Adipocyte (in vitro differentiated cells): ENCODE data around the gene LRP4.

Experiments
- DNase-seq: peaks from one replicate; pipeline ENCODE4 v3.0.0-alpha.2; 2015; ENCODE audit warnings: low read depth
- H3K27me3 ChIP-seq: replicated peaks from 2 replicates; pipeline ENCODE4 v1.7.0; 2013; ENCODE audit warnings: mild to moderate bottlenecking, low read length, moderate library complexity; ENCODE audit not compliant: control insufficient read depth, insufficient read depth
- H3K36me3 ChIP-seq: 2 replicates; pipeline ENCODE4 v1.7.0; 2013; ENCODE audit warnings: low read length, mild to moderate bottlenecking, moderate library complexity; ENCODE audit not compliant: control insufficient read depth, insufficient read depth, severe bottlenecking
- H3K4me1 ChIP-seq: 2 replicates; pipeline ENCODE4 v1.7.0; 2013; ENCODE audit warnings: mild to moderate bottlenecking, low read length, moderate library complexity; ENCODE audit not compliant: control insufficient read depth, insufficient read depth
- H3K4me3 ChIP-seq: 2 replicates; pipeline ENCODE4 v1.7.0; 2013; ENCODE audit warnings: mild to moderate bottlenecking, low read length, moderate library complexity
- H3K9ac ChIP-seq: 2 replicates; pipeline ENCODE4 v1.7.0; 2013; ENCODE audit warnings: mild to moderate bottlenecking, low read length, moderate library complexity
- H3K9me3 ChIP-seq: 2 replicates; pipeline ENCODE4 v1.7.0; 2013; ENCODE audit warnings: mild to moderate bottlenecking, low read length, moderate library complexity; ENCODE audit not compliant: control insufficient read depth

Gene LRP4

DNA sequence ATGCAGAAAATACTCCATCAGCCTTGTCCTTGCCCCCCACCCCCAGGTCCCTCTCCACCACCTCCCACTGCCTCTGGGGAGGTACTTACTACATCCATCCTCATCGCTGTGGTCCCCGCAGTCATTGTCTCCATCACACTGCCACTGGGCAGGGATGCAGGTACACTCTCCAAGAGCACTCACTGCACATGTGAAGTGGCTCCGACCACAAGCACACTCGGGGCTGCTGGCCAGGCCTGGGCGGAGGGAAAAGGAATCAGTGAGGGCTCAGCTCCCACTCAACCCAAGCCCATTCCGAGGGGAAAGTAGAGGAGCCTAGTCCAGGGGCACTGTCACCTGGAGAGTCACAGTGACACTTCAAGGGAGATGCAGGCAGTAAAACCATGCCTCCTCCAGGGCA is 15.7 kb downstream of the LRP4 start:
- no peak for DNase-seq
- Histone ChIP-seq H3K9ac (no peak overlapping the region), H3K9me3 (no peaks in the 10 kb centered on the region), H3K4me3 (no peak overlapping the region), H3K36me3 (no peaks in the 10 kb centered on the region), H3K27me3 (no peaks in the 10 kb centered on the region), H3K4me1 (no peaks in the 10 kb centered on the region)

GRCh38 chr11:46901156-46901555 is 17.2 kb downstream of the LRP4 start:
- H3K4me1 ChIP-seq: no peaks in the 10 kb centered on the region
- no peaks in the 10 kb centered on the region for H3K27me3 ChIP-seq
- peak; percentile 15 for DNase-seq
- no peak overlapping the region for H3K4me3 ChIP-seq
- H3K9me3 ChIP-seq: no peaks in the 10 kb centered on the region
- no peaks in the 10 kb centered on the region for H3K36me3 ChIP-seq
- H3K9ac ChIP-seq: no peak overlapping the region

DNA sequence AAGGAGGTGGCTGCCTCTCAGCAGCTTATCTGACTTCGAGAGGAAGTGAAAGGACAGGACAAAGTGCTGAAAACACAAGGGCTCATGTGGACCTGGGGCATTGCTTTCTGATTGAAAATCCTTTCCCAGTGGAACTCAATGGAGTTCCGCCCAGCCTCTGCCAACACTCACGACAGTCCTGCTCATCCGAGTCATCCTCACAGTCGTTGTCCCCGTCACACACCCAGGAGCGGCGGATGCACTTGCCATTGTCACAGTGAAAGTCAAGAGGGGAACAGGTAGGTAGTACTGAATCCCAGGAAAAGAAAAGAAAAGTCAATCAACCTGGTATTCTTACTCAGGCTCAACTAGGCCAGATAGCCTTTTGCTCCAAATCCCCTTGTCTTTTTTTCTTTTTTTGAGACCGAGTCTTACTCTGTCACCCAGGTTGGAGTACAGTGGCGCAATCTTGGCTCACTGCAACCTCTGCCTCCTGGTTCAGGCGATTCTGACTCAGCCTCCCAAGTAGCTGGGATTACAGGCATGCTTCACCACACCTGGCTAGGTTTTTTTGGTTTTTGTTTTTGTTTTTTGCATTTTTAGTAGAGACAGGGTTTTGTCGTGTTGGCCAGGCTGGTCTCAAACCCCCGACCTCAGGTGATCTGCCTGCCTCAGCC is 18.1 kb downstream of the LRP4 start:
- DNase-seq: no peak
- no peaks in the 10 kb centered on the region for H3K36me3 ChIP-seq
- no peaks in the 10 kb centered on the region for H3K9me3 ChIP-seq
- H3K9ac ChIP-seq: no peak overlapping the region
- no peaks in the 10 kb centered on the region for H3K4me1 ChIP-seq
- no peak overlapping the region for H3K4me3 ChIP-seq
- no peaks in the 10 kb centered on the region for H3K27me3 ChIP-seq

DNA sequence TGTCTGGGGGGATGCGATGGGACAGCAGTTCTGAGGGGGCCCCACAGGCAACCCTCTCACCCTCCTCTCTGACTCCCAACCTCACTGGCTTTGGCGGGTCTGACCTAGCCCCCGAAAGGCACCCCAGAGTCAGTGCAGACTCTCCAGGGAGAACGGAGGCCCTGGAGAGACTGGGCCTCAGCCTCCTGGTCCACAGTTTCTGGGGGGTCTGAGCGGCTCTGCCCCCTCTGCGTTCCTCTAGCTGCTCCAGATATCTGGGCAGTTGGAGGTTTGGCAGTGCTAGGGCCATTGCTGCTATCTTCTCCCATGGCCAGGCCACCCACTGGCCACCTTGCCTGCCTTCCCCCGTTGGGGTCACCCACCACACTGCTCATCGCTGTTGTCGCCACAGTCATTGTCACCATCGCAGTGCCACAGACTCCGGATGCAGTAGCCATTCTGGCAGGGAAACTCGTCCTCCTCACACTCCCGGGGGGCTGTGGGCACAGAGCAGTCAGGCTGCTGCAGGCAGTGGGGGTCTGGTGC is 18.8 kb downstream of the LRP4 start:
- H3K9me3 ChIP-seq: no peaks in the 10 kb centered on the region
- no peak for DNase-seq
- H3K9ac ChIP-seq: no peak overlapping the region
- H3K4me3 ChIP-seq: no peak overlapping the region
- H3K36me3 ChIP-seq: peaks cover under 1% of the 10 kb centered on the region
- H3K27me3 ChIP-seq: no peaks in the 10 kb centered on the region
- H3K4me1 ChIP-seq: no peaks in the 10 kb centered on the region

DNA sequence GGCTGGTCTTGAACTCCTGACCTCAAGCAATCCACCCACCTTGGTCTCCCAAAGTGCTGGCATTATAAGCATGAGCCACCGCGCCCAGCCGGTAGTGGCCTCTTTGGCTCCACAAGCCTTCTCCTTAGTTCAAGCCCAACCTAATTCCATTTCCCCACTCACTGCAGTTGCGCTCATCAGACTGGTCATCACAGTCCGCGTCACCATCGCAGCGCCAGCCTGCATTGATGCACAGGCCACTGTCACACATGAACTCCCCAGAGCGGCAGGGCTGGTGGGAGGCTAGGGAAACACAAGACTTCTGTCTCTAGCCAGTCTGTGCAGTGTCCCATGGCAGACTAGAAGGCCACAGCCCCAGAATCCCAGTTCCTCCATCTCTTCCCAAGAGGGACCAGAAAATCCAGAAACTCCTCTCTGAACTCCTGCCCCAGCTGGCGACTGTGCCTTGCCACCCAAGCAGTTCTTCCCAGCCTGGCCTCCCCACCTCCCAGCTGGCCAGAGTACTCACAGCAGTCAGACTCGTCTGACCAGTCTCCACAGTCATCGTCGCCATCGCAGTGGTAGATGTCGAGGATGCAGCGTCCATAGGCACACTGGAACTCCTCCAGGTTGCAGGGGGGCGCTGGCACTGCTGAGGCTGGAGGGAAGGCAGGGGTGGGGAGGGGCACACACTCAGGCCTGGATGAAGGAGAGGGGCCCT is 19.8 kb downstream of the LRP4 start:
- no peak for DNase-seq
- no peaks in the 10 kb centered on the region for H3K9me3 ChIP-seq
- H3K36me3 ChIP-seq: peaks cover 5% of the 10 kb centered on the region

GRCh38 chr11:46896719-46897406 is 21.5 kb downstream of the LRP4 start:
- Histone ChIP-seq H3K4me3 (no peak overlapping the region), H3K9me3 (no peaks in the 10 kb centered on the region), H3K27me3 (no peaks in the 10 kb centered on the region), H3K4me1 (no peaks in the 10 kb centered on the region), H3K36me3 (peaks cover 5% of the 10 kb centered on the region), H3K9ac (no peak overlapping the region)
- DNase-seq: peak; percentile 64

More for the DNA sequence above, 19.8 kb downstream of the LRP4 start:
- no peak overlapping the region for H3K4me3 ChIP-seq
- no peaks in the 10 kb centered on the region for H3K27me3 ChIP-seq
- no peaks in the 10 kb centered on the region for H3K4me1 ChIP-seq
- H3K9ac ChIP-seq: no peak overlapping the region

DNA sequence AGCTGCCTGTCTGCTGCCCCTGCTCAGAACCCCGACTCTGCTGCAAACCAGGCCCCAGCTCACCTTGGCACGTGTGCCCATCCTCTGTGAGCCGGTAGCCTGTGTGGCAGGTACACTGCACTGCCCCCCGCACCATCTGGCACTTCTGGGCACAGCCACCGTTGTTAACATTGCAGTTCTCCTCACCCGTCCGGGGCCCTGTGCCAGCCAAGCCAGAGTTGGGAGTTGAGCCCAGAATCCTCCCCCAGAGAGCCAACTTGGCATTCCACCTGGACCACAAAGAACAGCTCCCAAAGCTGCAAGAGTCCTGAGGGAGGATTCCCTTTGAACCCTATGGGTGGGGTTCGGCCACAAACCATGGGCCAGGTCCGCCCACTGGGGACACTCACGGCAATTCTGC is 22.5 kb downstream of the LRP4 start:
- no peak overlapping the region for H3K4me3 ChIP-seq
- H3K9me3 ChIP-seq: no peaks in the 10 kb centered on the region
- H3K9ac ChIP-seq: no peak overlapping the region
- DNase-seq: no peak
- no peaks in the 10 kb centered on the region for H3K4me1 ChIP-seq
- H3K27me3 ChIP-seq: no peaks in the 10 kb centered on the region
- H3K36me3 ChIP-seq: peaks cover 5% of the 10 kb centered on the region

DNA sequence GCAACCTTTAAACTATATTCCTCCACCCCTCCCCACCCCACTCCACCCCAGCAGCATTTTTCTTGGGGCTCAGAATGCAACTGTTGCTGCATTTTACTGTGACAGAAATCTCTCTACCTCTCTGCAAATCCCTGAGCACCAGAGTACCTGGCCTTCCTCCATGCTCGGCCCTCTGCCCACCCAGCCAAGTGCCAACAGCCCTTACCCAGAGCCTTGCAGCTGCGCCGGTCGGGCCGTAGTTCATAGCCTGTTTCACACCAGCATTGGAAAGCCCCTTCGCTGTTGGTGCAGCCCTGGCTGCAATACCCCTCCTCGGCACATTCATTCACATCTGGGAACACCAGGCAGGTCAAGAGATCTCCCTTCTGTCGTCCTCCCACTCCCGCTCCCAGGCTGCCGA is 23.4 kb downstream of the LRP4 start:
- H3K4me1 ChIP-seq: no peaks in the 10 kb centered on the region
- H3K9ac ChIP-seq: no peak overlapping the region
- H3K9me3 ChIP-seq: no peaks in the 10 kb centered on the region
- DNase-seq: no peak
- H3K27me3 ChIP-seq: no peaks in the 10 kb centered on the region
- H3K36me3 ChIP-seq: peaks cover 5% of the 10 kb centered on the region
- H3K4me3 ChIP-seq: no peak overlapping the region

DNA sequence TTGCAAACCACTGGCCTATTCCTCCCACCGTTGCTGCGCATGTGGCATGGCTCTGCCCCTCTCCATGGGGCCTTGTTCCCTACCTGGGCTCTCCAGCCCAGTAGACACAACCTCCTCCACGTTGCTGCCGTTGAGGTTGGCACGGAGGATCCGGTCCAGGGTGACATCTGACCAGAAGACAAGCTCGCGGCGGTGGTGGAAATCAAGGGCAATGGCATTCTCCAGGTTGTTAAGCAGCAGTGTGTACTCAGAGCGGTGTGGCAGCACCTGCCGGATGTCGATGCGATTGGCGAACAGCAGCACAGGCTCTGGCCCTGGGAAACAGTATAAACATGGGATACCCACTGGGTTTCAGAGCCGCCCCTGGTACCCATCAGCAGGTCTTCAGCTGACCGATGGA is 23.8 kb downstream of the LRP4 start:
- peaks cover 5% of the 10 kb centered on the region for H3K36me3 ChIP-seq

DNA sequence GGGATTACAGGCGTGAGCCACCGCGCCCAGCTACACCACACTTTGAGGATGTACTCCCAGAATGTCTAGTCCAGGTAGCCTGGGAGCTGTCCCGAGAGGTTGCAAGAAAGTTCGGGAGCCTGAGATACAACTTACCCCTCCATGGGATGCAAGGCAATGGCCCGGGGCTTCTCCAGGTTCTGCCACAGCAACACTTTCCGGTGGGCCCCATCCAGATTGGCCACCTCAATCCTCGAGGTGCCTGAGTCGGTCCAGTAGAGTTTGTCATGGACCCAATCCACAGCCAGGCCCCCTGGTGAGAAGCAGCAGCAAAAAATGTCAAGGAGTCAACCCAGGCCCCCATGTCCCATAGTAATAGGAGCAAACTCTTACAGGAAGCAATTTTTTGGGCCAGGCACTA is 25.5 kb downstream of the LRP4 start:
- no peak for DNase-seq
- H3K4me1 ChIP-seq: no peaks in the 10 kb centered on the region
- peaks cover 11% of the 10 kb centered on the region for H3K36me3 ChIP-seq
- H3K9me3 ChIP-seq: no peaks in the 10 kb centered on the region
- no peaks in the 10 kb centered on the region for H3K27me3 ChIP-seq
- H3K9ac ChIP-seq: no peak overlapping the region
- no peak overlapping the region for H3K4me3 ChIP-seq

More for the DNA sequence above, 23.8 kb downstream of the LRP4 start:
- Histone ChIP-seq H3K4me1 (no peaks in the 10 kb centered on the region), H3K9me3 (no peaks in the 10 kb centered on the region), H3K4me3 (no peak overlapping the region), H3K27me3 (no peaks in the 10 kb centered on the region), H3K9ac (no peak overlapping the region)
- no peak for DNase-seq

DNA sequence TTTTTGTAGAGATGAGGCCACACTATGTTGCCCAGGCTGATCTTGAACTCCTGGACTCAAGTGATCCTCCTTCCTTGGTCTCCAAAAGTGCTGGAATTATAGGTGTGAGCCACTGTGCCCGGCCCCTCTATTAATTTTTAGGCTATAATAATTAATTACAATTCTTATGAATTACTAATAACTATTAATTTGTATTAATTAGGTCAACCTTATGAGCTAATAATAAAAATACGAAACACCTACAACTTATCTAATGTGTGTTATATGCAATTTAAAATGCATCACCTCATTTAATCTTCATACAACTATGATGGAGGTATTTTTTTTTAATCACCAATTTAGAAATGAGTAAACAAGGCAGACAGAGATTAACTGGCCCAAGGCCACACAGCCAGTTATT is 26.2 kb downstream of the LRP4 start:
- H3K4me3 ChIP-seq: no peak overlapping the region
- no peak for DNase-seq
- peaks cover 11% of the 10 kb centered on the region for H3K36me3 ChIP-seq
- H3K4me1 ChIP-seq: no peaks in the 10 kb centered on the region
- no peaks in the 10 kb centered on the region for H3K27me3 ChIP-seq
- H3K9me3 ChIP-seq: no peaks in the 10 kb centered on the region
- no peak overlapping the region for H3K9ac ChIP-seq
